K562 (cell line): Measurements from ENCODE around the gene PRMT5. TPM values are rescaled to one million over a fixed set of nuclear protein-coding genes. Genes with fewer than 3 reads are reported as not detected.
A peak's percentile ranks its signal among the peaks of the same experiment; 100 is the strongest.

Source experiments
- ATF7 ChIP-seq: fragments of 450-650 bp; IDR thresholded peaks from 2 replicates; pipeline ENCODE4 v1.7.1; 2014; ENCODE audit warnings: mild to moderate bottlenecking, moderate library complexity
- BCOR ChIP-seq: fragments of 450-650 bp; IDR thresholded peaks from 2 replicates; pipeline ENCODE4 v1.6.1; 2016
- BRD9 ChIP-seq: fragments of 450-650 bp; IDR thresholded peaks from 2 replicates; pipeline ENCODE4 v1.6.1; 2018; ENCODE audit warnings: low read depth; ENCODE audit not compliant: partially characterized antibody
- CBX8 ChIP-seq: fragments of 200-600 bp; sonication (generic); IDR thresholded peaks from 2 replicates; pipeline ENCODE4 v1.6.1; 2012; ENCODE audit warnings: borderline replicate concordance, mixed run types, low read depth, mild to moderate bottlenecking, moderate library complexity, mixed read lengths, low read length, control low read depth, inconsistent platforms; ENCODE audit not compliant: poor library complexity, severe bottlenecking; ENCODE audit errors: extremely low read depth
- CXXC5 ChIP-seq: fragments of 250-450 bp; sonication (Bioruptor Pico); IDR thresholded peaks from 2 replicates; pipeline ENCODE4 v1.8.0; 2022; ENCODE audit warnings: inconsistent platforms, mild to moderate bottlenecking, moderate library complexity
- DPF2 ChIP-seq: fragments of 450-650 bp; IDR thresholded peaks from 2 replicates; pipeline ENCODE4 v1.6.1; 2016
- EP400 ChIP-seq: fragments of 450-650 bp; IDR thresholded peaks from 2 replicates; pipeline ENCODE4 v1.6.1; 2017; ENCODE audit warnings: antibody characterized with exemption, mild to moderate bottlenecking, moderate library complexity
- FOXA3 ChIP-seq, 2 experiments: fragments of 450-650 bp in 1 of 2; sonication (generic) in 1 of 2; formaldehyde crosslinking; IDR thresholded peaks in 1 of 2; conservative IDR thresholded peaks in 1 of 2; 2 replicates each; pipeline versions ENCODE4 v1.4.0 to v1.8.0; 2020 to 2022; ENCODE audit warnings: mild to moderate bottlenecking in 2 of 2, missing genetic modification reagents in 1 of 2
- FOXK1 ChIP-seq: sonication (generic); formaldehyde crosslinking; IDR thresholded peaks from 2 replicates; pipeline ENCODE4 v1.8.0; 2022; ENCODE audit warnings: missing genetic modification reagents, mild to moderate bottlenecking, borderline replicate concordance
- HNRNPL ChIP-seq: fragments of 200-400 bp; formaldehyde crosslinking; IDR thresholded peaks from 2 replicates; pipeline ENCODE4 v1.6.1; 2017; ENCODE audit warnings: low read depth, mild to moderate bottlenecking, low read length
- KAT7 ChIP-seq: sonication (generic); formaldehyde crosslinking; IDR thresholded peaks from 2 replicates; pipeline ENCODE4 v1.8.0; 2022; ENCODE audit warnings: missing genetic modification reagents, mild to moderate bottlenecking, borderline replicate concordance
- KDM2B ChIP-seq: fragments of 250-450 bp; sonication (Bioruptor Pico); IDR thresholded peaks from 2 replicates; pipeline ENCODE4 v1.8.0; 2021; ENCODE audit warnings: mild to moderate bottlenecking, moderate library complexity
- KLF13 ChIP-seq: fragments of 450-650 bp; IDR thresholded peaks from 2 replicates; pipeline ENCODE4 v1.6.1; 2016; ENCODE audit warnings: missing genetic modification characterization, low read depth, mild to moderate bottlenecking, missing compliant biosample characterization, moderate library complexity, borderline replicate concordance
- MAFK ChIP-seq: IDR thresholded peaks from 2 replicates; pipeline ENCODE4 v1.6.1; 2011; ENCODE audit warnings: low read length, improper control_type of control experiment
- RFX1 ChIP-seq: fragments of 450-650 bp; IDR thresholded peaks from 2 replicates; pipeline ENCODE4 v1.6.1; 2016; ENCODE audit warnings: mild to moderate bottlenecking, moderate library complexity
- SMAD2 ChIP-seq: fragments of 150-350 bp; IDR thresholded peaks from 2 replicates; pipeline ENCODE4 v1.6.1; 2014; ENCODE audit warnings: low read depth, mild to moderate bottlenecking, low read length
- TCF7 ChIP-seq: sonication (generic); IDR thresholded peaks from 2 replicates; pipeline ENCODE4 v1.6.1; 2016; ENCODE audit warnings: antibody characterized with exemption, borderline replicate concordance
- U2AF1 ChIP-seq: fragments of 200-400 bp; formaldehyde crosslinking; optimal IDR thresholded peaks from 2 replicates; pipeline ENCODE3; 2017; ENCODE audit warnings: mild to moderate bottlenecking, low read depth, low read length, moderate library complexity
- ZNF41 ChIP-seq: fragments of 250-450 bp; sonication (Bioruptor Pico); conservative IDR thresholded peaks from 2 replicates; pipeline ENCODE4 v1.4.0; 2020; ENCODE audit warnings: mild to moderate bottlenecking
- polyA plus RNA-seq, 8 experiments: library from polyadenylated mRNA; depleted of rRNA in 4 of 8; stranded (reverse) in 5 of 8; unstranded in 3 of 8; fragments of >200 nt; fragmentation: Nextera tagmentation in 2 of 8; fragmentation: Illumina TruSeq in 1 of 8; extraction: Ambion mirVana in 2 of 8; extraction: Trizol in 1 of 8; gene quantifications; 2 replicates each; pipeline versions ENCODE4 v1.2.1 to v1.2.3, GENCODE V29; 2011 to 2014; ENCODE audit warnings: inconsistent platforms in 1 of 8, missing spikeins in 1 of 8
- total RNA-seq, 7 experiments: library from RNA; depleted of rRNA in 6 of 7; stranded (reverse); fragments of >200 nt in 6 of 7; fragmentation: Illumina TruSeq in 2 of 7; extraction: Trizol in 2 of 7; gene quantifications; 2 replicates each; pipeline versions ENCODE4 v1.2.1 to v1.2.3, GENCODE V29; 2011 to 2021; ENCODE audit warnings: low replicate concordance in 1 of 7
- TF ChIP-seq, protein P1 (sequence below): sonication (generic); formaldehyde crosslinking; IDR thresholded peaks from 2 replicates; pipeline ENCODE4 v1.8.1; 2023; ENCODE audit warnings: mild to moderate bottlenecking, missing genetic modification reagents
- TF ChIP-seq, protein P2 (sequence below): sonication (generic); IDR thresholded peaks from 2 replicates; pipeline ENCODE4 v1.6.1; 2016
- TF ChIP-seq, protein P3 (sequence below): sonication (generic); formaldehyde crosslinking; IDR thresholded peaks from 2 replicates; pipeline ENCODE4 v1.8.0; 2022; ENCODE audit warnings: missing genetic modification reagents, mild to moderate bottlenecking, moderate library complexity, borderline replicate concordance
- TF ChIP-seq, protein P4 (sequence below): fragments of 200-800 bp; sonication (Bioruptor generic); IDR thresholded peaks from 2 replicates; pipeline ENCODE4 v1.6.1; 2017; ENCODE audit warnings: missing genetic modification characterization, missing compliant biosample characterization

The PRMT5 gene
- total and polyA plus RNA-seq, 9 of the 15 experiments (the other 6 are each of a cell fraction or from before 2014, with no cell fraction given): 114 to 552 (median 222) TPM

DNA sequence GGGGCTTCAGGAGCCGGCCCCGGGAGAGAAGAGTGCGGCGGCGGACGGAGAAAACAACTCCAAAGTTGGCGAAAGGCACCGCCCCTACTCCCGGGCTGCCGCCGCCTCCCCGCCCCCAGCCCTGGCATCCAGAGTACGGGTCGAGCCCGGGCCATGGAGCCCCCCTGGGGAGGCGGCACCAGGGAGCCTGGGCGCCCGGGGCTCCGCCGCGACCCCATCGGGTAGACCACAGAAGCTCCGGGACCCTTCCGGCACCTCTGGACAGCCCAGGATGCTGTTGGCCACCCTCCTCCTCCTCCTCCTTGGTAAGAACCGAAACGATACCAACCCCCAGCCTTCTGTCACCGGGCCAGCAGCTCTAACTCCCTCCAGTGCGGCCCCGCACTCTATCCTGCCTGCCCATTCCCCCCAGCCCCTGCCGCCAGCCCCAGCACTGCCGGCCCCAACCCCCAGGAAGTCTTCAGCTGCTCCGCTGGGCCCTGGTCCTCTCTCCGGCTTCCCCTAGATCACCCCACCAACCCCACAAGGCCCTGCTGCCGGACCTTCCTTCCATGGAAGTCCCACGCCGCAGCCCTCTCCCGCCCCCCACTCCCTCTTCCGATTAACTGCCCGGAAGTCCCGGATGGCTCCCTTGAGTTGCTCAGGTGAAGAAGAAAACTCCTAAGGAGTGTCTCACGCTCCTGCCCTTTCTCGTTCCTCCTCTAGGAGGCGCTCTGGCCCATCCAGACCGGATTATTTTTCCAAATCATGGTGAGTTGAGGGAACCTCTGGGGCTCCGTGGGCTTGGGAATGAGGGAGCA, 56.9 kb downstream of the PRMT5 start (continued):
- TF ChIP-seq, protein P1, sequence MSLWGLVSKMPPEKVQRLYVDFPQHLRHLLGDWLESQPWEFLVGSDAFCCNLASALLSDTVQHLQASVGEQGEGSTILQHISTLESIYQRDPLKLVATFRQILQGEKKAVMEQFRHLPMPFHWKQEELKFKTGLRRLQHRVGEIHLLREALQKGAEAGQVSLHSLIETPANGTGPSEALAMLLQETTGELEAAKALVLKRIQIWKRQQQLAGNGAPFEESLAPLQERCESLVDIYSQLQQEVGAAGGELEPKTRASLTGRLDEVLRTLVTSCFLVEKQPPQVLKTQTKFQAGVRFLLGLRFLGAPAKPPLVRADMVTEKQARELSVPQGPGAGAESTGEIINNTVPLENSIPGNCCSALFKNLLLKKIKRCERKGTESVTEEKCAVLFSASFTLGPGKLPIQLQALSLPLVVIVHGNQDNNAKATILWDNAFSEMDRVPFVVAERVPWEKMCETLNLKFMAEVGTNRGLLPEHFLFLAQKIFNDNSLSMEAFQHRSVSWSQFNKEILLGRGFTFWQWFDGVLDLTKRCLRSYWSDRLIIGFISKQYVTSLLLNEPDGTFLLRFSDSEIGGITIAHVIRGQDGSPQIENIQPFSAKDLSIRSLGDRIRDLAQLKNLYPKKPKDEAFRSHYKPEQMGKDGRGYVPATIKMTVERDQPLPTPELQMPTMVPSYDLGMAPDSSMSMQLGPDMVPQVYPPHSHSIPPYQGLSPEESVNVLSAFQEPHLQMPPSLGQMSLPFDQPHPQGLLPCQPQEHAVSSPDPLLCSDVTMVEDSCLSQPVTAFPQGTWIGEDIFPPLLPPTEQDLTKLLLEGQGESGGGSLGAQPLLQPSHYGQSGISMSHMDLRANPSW: no peak
- TF ChIP-seq RFX1 (no peak), CXXC5 (CRISPR knock-in tag) (no peak), TCF7 (no peak), BCOR (no peak; the same call in 1 of the 2 replicates), CBX8 (no peak), HNRNPL (no peak), FOXK1 (CRISPR knock-in tag) (no peak), MAFK (peak; percentile 43; the same call in 1 of the 2 replicates), KDM2B (CRISPR knock-in tag) (no peak), BRD9 (peak; percentile 80), EP400 (no peak; the same call in 1 of the 2 replicates), FOXA3 (CRISPR knock-in tag; conservative IDR thresholded peaks at IDR 0.05 in 1 of 2, IDR thresholded peaks at IDR 0.05 in 1 of 2) (no peak), ZNF41 (CRISPR knock-in tag) (no peak), ATF7 (peak; percentile 56), KAT7 (CRISPR knock-in tag) (0 out of 2 replicates have a peak, but pooled peaks have one; percentile 69), KLF13 (tag) (no peak), DPF2 (no peak), U2AF1 (peak; percentile 12), SMAD2 (no peak)
- TF ChIP-seq, protein P2, sequence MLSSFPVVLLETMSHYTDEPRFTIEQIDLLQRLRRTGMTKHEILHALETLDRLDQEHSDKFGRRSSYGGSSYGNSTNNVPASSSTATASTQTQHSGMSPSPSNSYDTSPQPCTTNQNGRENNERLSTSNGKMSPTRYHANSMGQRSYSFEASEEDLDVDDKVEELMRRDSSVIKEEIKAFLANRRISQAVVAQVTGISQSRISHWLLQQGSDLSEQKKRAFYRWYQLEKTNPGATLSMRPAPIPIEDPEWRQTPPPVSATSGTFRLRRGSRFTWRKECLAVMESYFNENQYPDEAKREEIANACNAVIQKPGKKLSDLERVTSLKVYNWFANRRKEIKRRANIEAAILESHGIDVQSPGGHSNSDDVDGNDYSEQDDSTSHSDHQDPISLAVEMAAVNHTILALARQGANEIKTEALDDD: no peak
- TF ChIP-seq, protein P3, sequence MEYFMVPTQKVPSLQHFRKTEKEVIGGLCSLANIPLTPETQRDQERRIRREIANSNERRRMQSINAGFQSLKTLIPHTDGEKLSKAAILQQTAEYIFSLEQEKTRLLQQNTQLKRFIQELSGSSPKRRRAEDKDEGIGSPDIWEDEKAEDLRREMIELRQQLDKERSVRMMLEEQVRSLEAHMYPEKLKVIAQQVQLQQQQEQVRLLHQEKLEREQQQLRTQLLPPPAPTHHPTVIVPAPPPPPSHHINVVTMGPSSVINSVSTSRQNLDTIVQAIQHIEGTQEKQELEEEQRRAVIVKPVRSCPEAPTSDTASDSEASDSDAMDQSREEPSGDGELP (CRISPR knock-in tag): peak; percentile 58; the same call in 1 of the 2 replicates
- TF ChIP-seq, protein P4, sequence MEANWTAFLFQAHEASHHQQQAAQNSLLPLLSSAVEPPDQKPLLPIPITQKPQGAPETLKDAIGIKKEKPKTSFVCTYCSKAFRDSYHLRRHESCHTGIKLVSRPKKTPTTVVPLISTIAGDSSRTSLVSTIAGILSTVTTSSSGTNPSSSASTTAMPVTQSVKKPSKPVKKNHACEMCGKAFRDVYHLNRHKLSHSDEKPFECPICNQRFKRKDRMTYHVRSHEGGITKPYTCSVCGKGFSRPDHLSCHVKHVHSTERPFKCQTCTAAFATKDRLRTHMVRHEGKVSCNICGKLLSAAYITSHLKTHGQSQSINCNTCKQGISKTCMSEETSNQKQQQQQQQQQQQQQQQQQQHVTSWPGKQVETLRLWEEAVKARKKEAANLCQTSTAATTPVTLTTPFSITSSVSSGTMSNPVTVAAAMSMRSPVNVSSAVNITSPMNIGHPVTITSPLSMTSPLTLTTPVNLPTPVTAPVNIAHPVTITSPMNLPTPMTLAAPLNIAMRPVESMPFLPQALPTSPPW: peak; percentile 5; the same call in 1 of the 2 replicates
